Non-pigmented ciliary epithelial cell (primary cell): ENCODE measurements around the gene PTPRN2.
"Not testable (repeated sequence)": the region's sequence is repeated elsewhere in the genome, so short reads cannot be mapped to it uniquely, and the experiment has no call there.

ENCODE experiments used
- DNase-seq: peaks from one replicate; pipeline ENCODE4 v3.0.0-alpha.2; 2010; ENCODE audit warnings: low read depth

PTPRN2 gene

GRCh38 chr7:158468181-158468580 is 119.4 kb downstream of the PTPRN2 start:
- DNase-seq: no peak

DNA sequence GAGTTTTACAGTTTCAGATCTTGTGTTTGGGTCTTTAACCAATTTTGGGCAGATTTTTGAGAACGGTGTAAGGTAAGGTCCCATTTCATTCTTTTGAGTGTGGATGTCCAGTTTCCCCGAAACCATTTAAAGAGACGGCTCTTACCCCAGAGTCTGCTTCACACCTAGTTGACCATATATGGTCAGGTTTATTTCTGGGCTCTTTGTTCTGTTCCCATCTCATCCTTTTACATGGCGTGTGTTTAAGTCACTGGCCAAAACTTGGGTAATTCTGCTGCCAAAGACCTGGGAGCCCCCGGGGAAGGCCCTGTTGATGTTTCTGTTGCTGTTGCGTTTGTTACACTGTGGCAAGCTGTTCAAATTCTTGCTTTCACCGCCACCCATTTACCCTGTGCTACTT is 120.1 kb downstream of the PTPRN2 start:
- no peak for DNase-seq

DNA sequence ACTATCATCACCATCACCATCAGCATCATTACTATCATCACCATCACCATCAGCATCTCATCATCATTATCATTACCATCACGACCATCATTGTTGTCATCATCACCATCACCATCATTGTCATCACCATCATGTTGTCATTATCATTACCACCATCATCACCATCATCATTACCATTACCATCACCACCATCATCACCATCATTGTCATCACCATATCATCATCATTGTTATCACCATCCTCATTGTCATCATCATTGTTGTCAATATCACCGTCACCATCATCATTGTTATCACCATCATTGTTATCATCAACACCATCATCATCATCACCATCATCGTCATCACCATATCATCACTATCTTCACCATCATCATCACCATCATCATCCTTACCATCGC is 124.3 kb downstream of the PTPRN2 start:
- DNase-seq: no peak

GRCh38 chr7:158461824-158462223 is 125.8 kb downstream of the PTPRN2 start:
- DNase-seq: no peak

DNA sequence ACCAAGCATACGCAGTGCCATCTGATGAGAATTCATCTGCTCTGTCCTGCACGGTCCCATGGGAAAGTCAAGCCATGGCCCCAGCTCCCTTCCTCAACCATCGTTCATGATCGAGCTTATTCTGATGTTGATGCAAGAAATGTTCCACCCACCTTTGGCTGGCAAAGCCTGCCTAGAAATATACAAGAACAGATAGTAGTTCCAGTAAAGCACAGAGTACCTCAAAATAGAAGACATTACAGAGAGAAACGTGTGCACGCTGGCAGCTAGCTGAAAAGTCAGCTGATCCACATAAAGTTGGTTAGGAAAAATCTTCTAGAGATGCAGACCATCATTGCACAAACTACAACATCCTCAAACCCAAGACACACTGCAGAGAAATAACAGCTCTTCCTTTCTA is 127.0 kb downstream of the PTPRN2 start:
- DNase-seq: no peak

DNA sequence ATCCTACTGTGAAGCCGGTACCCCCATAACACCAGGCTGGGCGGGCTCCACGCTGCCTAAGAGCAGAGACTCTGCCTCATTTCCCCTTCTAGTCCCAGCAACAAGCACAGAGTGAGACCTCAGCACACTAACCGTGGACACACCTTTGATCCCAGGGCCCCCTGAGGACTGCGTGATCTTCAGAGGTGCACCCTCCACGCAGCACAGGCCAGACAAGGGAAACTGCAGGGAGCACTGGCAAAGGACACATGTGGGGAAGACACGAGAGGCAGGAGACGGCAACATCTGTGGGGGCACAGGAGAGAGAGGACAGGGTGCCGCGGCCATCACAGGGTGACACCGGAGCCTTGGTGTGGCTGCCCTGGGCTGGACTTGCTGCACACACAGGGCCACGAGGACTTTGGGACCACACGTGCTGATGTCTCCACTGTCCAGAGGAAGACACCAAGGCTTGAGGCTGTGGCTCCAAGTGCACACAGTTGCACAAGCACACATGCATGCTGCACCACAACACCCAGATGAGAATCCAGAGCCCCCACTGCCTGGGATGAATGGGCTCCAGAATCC is 128.8 kb downstream of the PTPRN2 start:
- no peak for DNase-seq

DNA sequence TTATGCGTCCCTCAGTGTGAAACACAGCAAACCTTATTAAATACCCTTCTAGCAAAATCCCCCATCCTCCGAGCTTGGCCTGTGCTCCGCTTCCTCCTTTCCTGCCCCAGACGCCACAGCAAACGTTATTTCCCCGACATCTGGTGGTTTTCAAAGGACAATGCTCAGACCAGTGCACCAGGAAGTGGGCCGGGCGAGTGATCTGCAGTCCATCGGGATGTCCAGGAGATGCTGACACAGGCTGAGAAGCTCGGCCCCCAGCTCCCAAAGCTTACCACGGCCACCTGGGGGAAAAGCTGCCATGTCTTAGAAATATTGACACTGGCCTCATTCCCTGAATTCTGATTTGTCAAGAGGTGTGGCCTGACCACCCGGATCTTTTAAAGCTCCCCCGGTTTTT is 129.5 kb downstream of the PTPRN2 start:
- no peak for DNase-seq

DNA sequence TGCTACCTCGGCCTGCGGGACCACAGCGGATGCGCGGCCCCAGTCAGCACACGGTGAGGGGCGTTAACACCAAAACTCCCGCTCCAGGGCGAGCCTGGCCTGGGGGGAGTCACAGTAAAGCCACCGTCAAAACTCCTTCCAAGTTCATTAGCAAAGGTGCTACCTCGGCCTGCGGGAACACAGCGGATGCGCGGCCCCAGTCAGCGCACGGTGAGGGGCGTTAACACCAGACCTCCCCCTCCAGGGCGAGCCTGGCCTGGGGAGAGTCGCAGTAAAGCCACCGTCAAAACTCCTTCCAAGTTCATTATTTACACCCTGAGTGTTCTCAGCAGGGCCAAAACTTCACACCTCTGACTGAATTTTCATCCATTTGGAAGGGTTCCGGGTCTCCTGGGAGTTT is 130.0 kb downstream of the PTPRN2 start:
- DNase-seq: not testable (repeated sequence)

DNA sequence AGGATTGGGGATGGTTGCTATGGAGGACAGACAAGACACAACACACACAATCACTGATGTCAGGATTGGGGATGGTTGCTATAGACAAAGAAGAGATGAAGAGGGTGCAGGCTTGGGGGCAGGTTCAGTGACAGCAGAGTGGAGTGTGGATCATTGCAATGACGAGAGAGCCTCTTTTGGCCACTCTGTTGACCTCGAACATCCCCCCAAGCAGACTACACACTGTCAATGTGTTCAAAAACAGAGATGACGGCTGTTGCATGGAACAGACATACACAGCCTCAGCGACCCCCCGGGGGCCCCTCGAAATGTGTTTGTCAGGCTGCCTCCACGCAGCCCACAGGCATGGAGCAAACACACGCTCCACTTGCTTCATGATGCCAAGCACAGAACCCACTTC is 133.0 kb downstream of the PTPRN2 start:
- no peak for DNase-seq

DNA sequence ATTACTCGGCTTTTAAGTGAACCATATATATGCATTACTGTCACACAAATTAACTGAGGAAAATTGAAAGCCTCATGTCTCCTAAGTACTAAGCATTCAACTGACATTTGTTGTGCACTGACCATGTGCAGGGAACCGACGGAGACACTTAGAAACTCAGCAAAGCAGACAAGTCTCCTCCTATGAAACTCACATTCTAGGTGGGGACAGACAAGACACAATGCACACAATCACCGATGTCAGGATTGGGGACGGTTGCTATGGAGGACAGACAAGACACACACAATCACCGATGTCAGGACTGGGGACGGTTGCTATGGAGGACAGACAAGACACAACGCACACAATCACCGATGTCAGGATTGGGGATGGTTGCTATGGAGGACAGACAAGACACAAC is 134.0 kb downstream of the PTPRN2 start:
- DNase-seq: no peak

DNA sequence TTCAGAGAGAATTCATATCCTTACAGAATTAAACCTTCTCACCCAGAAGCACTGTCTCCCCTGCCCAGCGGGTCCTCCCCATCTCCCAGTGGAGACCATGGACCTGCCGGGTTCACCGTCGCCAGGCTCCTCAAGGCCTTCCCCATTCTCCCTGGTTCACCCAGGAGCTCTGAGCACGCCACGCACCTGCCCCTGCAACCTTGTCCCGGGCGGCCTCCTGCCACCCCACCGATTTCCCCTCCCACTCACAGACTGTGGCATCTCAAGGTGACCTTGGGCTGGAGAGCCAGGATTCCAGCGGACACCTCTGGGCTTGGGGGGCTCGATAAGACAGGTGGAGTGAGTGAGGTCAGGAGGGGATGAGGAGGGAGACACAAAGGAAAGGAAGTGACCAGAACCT is 135.3 kb downstream of the PTPRN2 start:
- no peak for DNase-seq

DNA sequence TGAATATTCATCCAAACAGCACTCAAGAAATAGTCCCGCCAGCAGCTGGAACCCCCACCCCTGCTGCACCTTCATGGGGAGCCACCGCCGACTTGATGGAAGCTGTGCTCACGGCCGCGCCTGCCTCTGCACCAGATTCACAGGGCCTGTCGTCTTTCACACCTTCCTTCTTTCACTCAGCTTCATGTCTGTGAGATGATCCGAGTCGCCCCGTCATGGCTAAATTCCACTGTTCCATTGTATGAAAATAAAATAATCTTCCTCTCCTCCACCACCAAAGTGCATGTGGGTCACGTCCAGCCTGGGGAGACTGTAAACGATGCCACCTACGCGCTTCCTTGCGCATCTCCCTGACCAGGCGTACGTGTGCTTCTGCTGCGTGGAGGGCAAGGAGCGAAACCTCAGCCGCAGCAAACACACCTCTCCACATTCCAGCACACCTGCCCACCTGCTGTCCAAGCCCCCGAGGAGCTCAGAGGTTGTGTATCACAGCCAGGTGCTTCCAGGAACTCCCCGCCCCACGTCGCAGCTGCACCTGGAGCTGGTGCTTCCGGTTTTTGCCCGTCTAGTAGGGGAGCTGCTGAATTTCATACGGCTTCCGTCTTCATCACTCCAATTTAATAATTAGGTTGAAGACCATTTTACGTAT is 137.0 kb downstream of the PTPRN2 start:
- no peak for DNase-seq

DNA sequence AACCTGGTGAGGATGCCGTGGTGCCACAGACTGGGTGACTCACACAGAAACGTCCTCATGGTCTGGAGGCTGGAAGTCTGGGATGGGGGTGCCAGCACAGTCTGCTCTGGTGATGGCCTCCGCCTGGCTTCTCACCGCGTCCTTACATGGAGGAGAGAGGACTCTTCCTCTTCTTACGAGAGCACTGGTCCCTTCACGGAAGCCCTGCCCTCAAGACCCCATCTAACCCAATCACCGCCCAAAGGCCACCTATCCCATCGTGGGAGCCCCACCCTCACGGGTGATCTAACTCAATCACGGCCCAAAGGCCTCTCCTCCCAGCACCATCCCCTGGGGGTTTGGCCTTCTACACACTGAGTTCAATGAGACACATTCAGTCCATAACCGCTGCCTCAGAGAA is 137.7 kb downstream of the PTPRN2 start:
- no peak for DNase-seq

- no peak for DNase-seq
Measured at GRCh38 chr7:158449266-158449665, 138.4 kb downstream of the PTPRN2 start.

- DNase-seq: no peak
Measured at GRCh38 chr7:158448430-158449100, 139.1 kb downstream of the PTPRN2 start.

- no peak for DNase-seq
Measured at GRCh38 chr7:158447506-158448171, 140.0 kb downstream of the PTPRN2 start.

DNA sequence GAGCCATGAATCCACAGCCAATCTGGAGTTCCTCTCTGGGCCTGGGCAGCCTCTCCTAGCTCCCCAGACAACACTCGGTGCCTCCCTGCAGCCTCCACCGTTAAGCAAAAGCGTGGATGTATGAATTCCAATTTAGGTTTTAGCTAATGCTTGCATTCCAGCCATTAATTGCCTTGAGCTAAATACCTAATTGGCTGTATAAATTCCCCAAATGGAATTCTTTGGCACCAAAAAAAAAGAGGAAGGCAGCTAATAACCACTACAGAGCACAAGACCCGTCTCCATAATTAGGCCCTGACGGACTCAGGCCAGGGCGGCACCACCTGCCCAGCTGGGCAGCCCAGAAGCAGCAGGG is 140.5 kb downstream of the PTPRN2 start:
- DNase-seq: no peak

- DNase-seq: no peak
Measured at GRCh38 chr7:158446706-158447105, 140.9 kb downstream of the PTPRN2 start.

DNA sequence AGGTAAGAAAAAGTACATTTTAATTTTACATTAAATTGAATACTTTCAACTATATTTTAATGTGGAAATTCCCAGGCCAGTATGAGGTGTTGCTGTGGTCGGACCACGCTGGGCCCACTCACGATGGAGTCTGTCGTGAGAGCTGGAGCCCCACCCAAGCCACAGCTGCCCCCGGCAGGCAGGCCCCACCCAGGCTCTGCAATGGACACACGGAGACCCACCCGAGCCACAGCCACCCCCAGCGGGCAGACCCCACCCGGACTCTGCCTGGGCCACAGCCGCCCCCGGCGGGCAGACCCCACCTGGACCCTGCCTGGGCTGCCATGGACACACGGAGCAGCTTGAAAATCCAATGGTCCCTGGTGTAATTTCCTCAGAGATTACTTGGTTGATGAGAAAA is 141.3 kb downstream of the PTPRN2 start:
- DNase-seq: no peak

- no peak for DNase-seq
Measured at GRCh38 chr7:158445421-158446175, 142.0 kb downstream of the PTPRN2 start.

- no peak for DNase-seq
Measured at GRCh38 chr7:158444501-158445420, 142.9 kb downstream of the PTPRN2 start.
